GM13977 (cell line): Measurements from ENCODE around the gene OPRM1.
A peak's percentile ranks its signal among the peaks of the same experiment; 100 is the strongest.

ENCODE experiments used
- DNase-seq: peaks from one replicate; pipeline ENCODE4 v3.0.0; 2012; ENCODE audit warnings: low spot score
- CTCF ChIP-seq: IDR thresholded peaks from 2 replicates; pipeline ENCODE4 v1.5.1; 2012; ENCODE audit warnings: mild to moderate bottlenecking, control low read depth; ENCODE audit not compliant: insufficient read depth; ENCODE audit errors: extremely low read depth, missing control alignments
- in situ Hi-C: fragments of 300-500 bp; cut with MboI; formaldehyde crosslinking; loops from one replicate; pipeline ENCODE4 v1.12.0; 2022; ENCODE audit warnings: low sequenced_read_pairs, low pct_unique_long_range_greater_than_20kb, mixed read lengths, inconsistent platforms; ENCODE audit not compliant: unreplicated experiment

The OPRM1 gene

GRCh38 chr6:154134471-154135147, 95.6 kb downstream of the OPRM1 start:
- no peak for DNase-seq
- TF ChIP-seq CTCF, result no peak
- in situ Hi-C loops, result no loop called here

GRCh38 chr6:154138793-154139192, 99.8 kb downstream of the OPRM1 start:
- no peak for TF ChIP-seq CTCF
- DNase-seq, result no peak
- in situ Hi-C loops, result no loop called here

- DNase-seq, result no peak
- in situ Hi-C loops, result no loop called here
- TF ChIP-seq CTCF, result no peak
Measured at GRCh38 chr6:154139892-154140291, 100.9 kb downstream of the OPRM1 start.

GRCh38 chr6:154140743-154141142, 101.7 kb downstream of the OPRM1 start:
- in situ Hi-C loops, result no loop called here
- DNase-seq, result no peak
- TF ChIP-seq CTCF, result no peak

GRCh38 chr6:154143753-154144152, 104.7 kb downstream of the OPRM1 start:
- no peak for TF ChIP-seq CTCF
- no peak for DNase-seq
- in situ Hi-C loops, result no loop called here

GRCh38 chr6:154154389-154154967, 115.4 kb downstream of the OPRM1 start:
- in situ Hi-C loops, result loop anchor here (10.0 to 25.0 kb wide), 2 partner anchors 210 to 508 kb away; no protein-coding TSS in a partner anchor
- peak; percentile 51 for TF ChIP-seq CTCF
- DNase-seq, result peak; percentile 16
